Caco-2 (cell line): ENCODE results near the gene MTA3. TPM values are rescaled to one million over a fixed set of nuclear protein-coding genes. Genes with fewer than 3 reads are reported as not detected.

Source experiments
- BruUV-seq: library from RNA; stranded (reverse); fragments of 400-500 nt; replicated peaks from 2 replicates; lab custom pipeline; 2021; lab: Mats Ljungman, UMichigan
- CTCF ChIA-PET: fragments of 300-600 bp; sonication (Branson Sonifier 250); formaldehyde crosslinking; loops from one replicate; lab custom pipeline; 2022; ENCODE audit warnings: antibody characterized with exemption; lab: Charles Lee
- POLR2A ChIA-PET: fragments of 300-600 bp; sonication (Branson Sonifier 250); formaldehyde crosslinking; loops from one replicate; lab custom pipeline; 2022; ENCODE audit warnings: antibody characterized with exemption; lab: Charles Lee
- DNase-seq, 2 experiments: peaks; one replicate each; pipeline versions ENCODE4 v3.0.0 to v3.0.0-alpha.2; 2020 to 2022
- H3K27me3 ChIP-seq: replicated peaks from 2 replicates; pipeline ENCODE4 v1.6.0; 2011; ENCODE audit warnings: low read length; ENCODE audit not compliant: control insufficient read depth, insufficient read depth
- H3K36me3 ChIP-seq: 2 replicates; pipeline ENCODE4 v1.5.1; 2011; ENCODE audit warnings: low read length; ENCODE audit not compliant: control insufficient read depth, insufficient read depth
- H3K4me1 ChIP-seq: fragments of 250-450 bp; sonication (Bioruptor Pico); 2 replicates; pipeline ENCODE4 v1.5.1; 2020; ENCODE audit warnings: mild to moderate bottlenecking
- H3K4me3 ChIP-seq: 2 replicates; pipeline ENCODE4 v1.5.1; 2011; ENCODE audit warnings: low read depth, mild to moderate bottlenecking, control low read depth, low read length
- H3K9me3 ChIP-seq: fragments of 250-450 bp; sonication (Bioruptor Pico); 2 replicates; pipeline ENCODE4 v1.5.1; 2020; ENCODE audit warnings: mild to moderate bottlenecking, moderate library complexity
- H3K27ac Mint-ChIP-seq: one replicate; pipeline ENCODE4 v1.8.0; 2022; ENCODE audit warnings: mixed read lengths; ENCODE audit not compliant: unreplicated experiment
- H3K27me3 Mint-ChIP-seq: one replicate; pipeline ENCODE4 v1.8.0; 2022; ENCODE audit warnings: mixed read lengths; ENCODE audit not compliant: insufficient read depth, unreplicated experiment
- H3K36me3 Mint-ChIP-seq: one replicate; pipeline ENCODE4 v1.8.0; 2022; ENCODE audit warnings: mild to moderate bottlenecking, mixed read lengths; ENCODE audit not compliant: insufficient read depth, unreplicated experiment
- H3K4me1 Mint-ChIP-seq: one replicate; pipeline ENCODE4 v1.8.0; 2022; ENCODE audit warnings: low read depth, mixed read lengths; ENCODE audit not compliant: unreplicated experiment
- H3K4me3 Mint-ChIP-seq: one replicate; pipeline ENCODE4 v1.8.0; 2022; ENCODE audit warnings: mild to moderate bottlenecking, moderate library complexity, mixed read lengths; ENCODE audit not compliant: unreplicated experiment
- H3K9me3 Mint-ChIP-seq: one replicate; pipeline ENCODE4 v1.8.0; 2022; ENCODE audit warnings: mixed read lengths; ENCODE audit not compliant: unreplicated experiment
- intact Hi-C: fragments of 100-400 bp; cut with micrococcal nuclease; formaldehyde crosslinking; loops from one replicate; pipeline ENCODE4 v1.10.0; 2022; ENCODE audit not compliant: unreplicated experiment
- total RNA-seq: library from RNA; stranded (reverse); gene quantifications from 2 replicates; pipeline ENCODE4 v1.2.3, GENCODE V29; 2022
- TF ChIP-seq, protein P1 (sequence below), 2 experiments: fragments of 200-600 bp in 1 of 2; IDR thresholded peaks; 1 replicate in 1 of 2; 2 replicates in 1 of 2; pipeline versions ENCODE4 v1.5.1 to v1.8.0; 2011 to 2022; ENCODE audit warnings: antibody characterized with exemption in 1 of 2, control low read depth in 1 of 2, inconsistent platforms in 1 of 2, low read depth in 1 of 2, low read length in 1 of 2, mild to moderate bottlenecking in 1 of 2, moderate library complexity in 1 of 2; ENCODE audit not compliant: insufficient read depth in 1 of 2, severe bottlenecking in 1 of 2, unreplicated experiment in 1 of 2

MTA3 gene
- total RNA-seq, 1 experiment from 2014 or later = 85.7 TPM

DNA sequence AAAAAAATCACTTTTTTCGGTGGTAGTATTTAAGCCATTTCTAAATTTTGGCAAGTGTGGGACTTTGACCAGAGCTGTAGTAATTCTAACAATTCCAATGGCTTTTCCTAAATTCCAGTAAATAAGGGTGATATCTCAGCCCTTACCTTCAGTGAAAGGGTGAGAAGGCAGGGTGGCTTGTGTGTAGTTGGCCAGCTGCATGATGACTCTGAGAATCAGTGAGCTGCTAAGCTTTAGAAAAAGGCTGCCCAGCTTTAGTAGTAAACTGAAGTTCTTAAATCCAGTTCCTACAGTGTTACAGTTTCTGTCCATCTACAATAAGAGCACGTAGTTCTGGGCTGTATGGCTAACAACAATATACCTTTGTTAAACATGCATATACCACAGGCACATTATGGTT, 153.5 kb downstream of the MTA3 start:
- Mint-ChIP-seq H3K4me1 (no peaks in the 10 kb centered on the region), H3K4me3 (no peak overlapping the region), H3K36me3 (peaks cover 11% of the 10 kb centered on the region), H3K27me3 (no peaks in the 10 kb centered on the region), H3K9me3 (no peaks in the 10 kb centered on the region), H3K27ac (no peak overlapping the region)
- ChIA-PET CTCF (no interaction called here), POLR2A (no interaction called here)
- H3K9me3 ChIP-seq = no peaks in the 10 kb centered on the region
- DNase-seq = no peak
- no TSS peak for BruUV-seq
- H3K36me3 ChIP-seq = no peaks in the 10 kb centered on the region
- TF ChIP-seq, protein P1, sequence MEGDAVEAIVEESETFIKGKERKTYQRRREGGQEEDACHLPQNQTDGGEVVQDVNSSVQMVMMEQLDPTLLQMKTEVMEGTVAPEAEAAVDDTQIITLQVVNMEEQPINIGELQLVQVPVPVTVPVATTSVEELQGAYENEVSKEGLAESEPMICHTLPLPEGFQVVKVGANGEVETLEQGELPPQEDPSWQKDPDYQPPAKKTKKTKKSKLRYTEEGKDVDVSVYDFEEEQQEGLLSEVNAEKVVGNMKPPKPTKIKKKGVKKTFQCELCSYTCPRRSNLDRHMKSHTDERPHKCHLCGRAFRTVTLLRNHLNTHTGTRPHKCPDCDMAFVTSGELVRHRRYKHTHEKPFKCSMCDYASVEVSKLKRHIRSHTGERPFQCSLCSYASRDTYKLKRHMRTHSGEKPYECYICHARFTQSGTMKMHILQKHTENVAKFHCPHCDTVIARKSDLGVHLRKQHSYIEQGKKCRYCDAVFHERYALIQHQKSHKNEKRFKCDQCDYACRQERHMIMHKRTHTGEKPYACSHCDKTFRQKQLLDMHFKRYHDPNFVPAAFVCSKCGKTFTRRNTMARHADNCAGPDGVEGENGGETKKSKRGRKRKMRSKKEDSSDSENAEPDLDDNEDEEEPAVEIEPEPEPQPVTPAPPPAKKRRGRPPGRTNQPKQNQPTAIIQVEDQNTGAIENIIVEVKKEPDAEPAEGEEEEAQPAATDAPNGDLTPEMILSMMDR (IDR thresholded peaks at IDR 0.05; ENCODE audit: insufficient read depth in 1 of 2, low read depth in 1 of 2, low read length in 1 of 2, severe bottlenecking in 1 of 2, unreplicated experiment in 1 of 2) = no peak
- H3K4me3 ChIP-seq = no peak overlapping the region
- H3K4me1 ChIP-seq = no peaks in the 10 kb centered on the region
- intact Hi-C loops = no loop called here
- H3K27me3 ChIP-seq = no peaks in the 10 kb centered on the region

DNA sequence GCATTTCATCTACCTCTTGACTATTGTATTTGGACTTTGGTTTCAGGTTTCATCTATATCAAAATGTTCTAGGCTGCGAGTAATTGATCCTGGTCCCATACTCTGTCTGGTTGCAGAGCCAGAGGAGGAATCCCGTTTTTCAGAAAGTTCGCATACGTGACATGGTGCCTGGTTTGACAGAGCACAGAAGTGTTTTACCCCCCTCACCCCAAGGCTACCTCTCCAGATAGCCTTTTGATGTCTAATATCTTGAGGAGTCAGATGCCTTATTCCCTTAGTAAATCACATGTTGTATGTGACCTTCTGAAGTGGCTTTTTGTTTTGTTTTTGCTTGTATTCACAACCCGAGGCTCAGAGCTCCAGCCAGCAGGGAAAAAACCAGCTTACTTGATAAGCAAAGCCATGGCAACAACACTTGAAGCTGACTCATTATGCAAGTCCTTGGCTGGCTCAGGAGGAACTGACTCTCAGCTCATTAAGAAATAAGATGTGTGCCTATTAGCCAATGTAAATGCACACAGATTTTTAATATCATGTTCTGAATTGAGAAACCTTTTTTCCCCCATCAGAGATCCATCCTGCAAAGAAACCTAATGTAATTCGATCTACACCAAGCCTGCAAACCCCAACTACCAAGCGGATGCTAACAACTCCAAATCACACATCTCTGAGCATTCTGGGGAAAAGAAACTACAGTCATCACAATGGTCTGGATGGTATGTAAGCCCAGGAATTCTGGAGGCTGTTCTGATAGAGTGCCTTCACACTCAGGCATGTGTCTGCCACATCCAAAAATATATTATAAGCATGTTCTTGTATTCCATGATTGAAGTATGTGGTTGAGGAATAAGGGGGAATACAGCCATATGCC, 154.1 kb downstream of the MTA3 start:
- no peak overlapping the region for H3K27ac Mint-ChIP-seq
- no peak overlapping the region for H3K4me3 ChIP-seq
- TF ChIP-seq, protein P1 (IDR thresholded peaks at IDR 0.05; ENCODE audit: insufficient read depth in 1 of 2, low read depth in 1 of 2, low read length in 1 of 2, severe bottlenecking in 1 of 2, unreplicated experiment in 1 of 2) = no peak
- no peaks in the 10 kb centered on the region for H3K9me3 ChIP-seq
- intact Hi-C loops = no loop called here
- H3K36me3 ChIP-seq = no peaks in the 10 kb centered on the region
- DNase-seq = no peak
- H3K27me3 Mint-ChIP-seq = no peaks in the 10 kb centered on the region
- no peaks in the 10 kb centered on the region for H3K4me1 Mint-ChIP-seq
- BruUV-seq = no TSS peak
- ChIA-PET CTCF (no interaction called here), POLR2A (no interaction called here)
- H3K4me3 Mint-ChIP-seq = no peak overlapping the region
- no peaks in the 10 kb centered on the region for H3K4me1 ChIP-seq
- H3K36me3 Mint-ChIP-seq = peaks cover 11% of the 10 kb centered on the region
- no peaks in the 10 kb centered on the region for H3K9me3 Mint-ChIP-seq
- no peaks in the 10 kb centered on the region for H3K27me3 ChIP-seq

DNA sequence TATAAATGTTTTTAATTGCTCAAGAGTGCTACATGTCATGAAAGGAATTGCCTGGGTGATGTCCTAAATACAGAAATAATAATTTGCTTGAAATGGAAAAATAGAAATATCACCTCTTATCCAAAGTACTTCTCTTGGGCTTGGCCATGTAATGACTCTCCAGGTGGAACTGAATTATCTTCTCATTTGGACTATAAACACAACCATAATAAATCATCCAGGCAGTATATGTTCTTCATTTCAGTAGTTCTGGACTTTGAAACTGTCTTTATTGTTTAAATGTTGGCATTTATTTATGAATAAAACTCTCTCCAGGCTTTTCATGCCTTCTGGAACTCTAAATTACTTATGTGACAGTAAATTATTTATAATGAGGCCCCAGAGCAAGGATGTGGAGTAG, 155.0 kb downstream of the MTA3 start:
- Histone ChIP-seq H3K4me1 (no peaks in the 10 kb centered on the region), H3K27me3 (no peaks in the 10 kb centered on the region), H3K36me3 (no peaks in the 10 kb centered on the region), H3K4me3 (no peak overlapping the region), H3K9me3 (no peaks in the 10 kb centered on the region)
- H3K27ac Mint-ChIP-seq = no peak overlapping the region
- BruUV-seq = no TSS peak
- ChIA-PET POLR2A (no interaction called here), CTCF (no interaction called here)
- DNase-seq = no peak
- TF ChIP-seq, protein P1 (IDR thresholded peaks at IDR 0.05; ENCODE audit: insufficient read depth in 1 of 2, low read depth in 1 of 2, low read length in 1 of 2, severe bottlenecking in 1 of 2, unreplicated experiment in 1 of 2) = no peak
- no peak overlapping the region for H3K4me3 Mint-ChIP-seq
- intact Hi-C loops = no loop called here
- H3K4me1 Mint-ChIP-seq = no peaks in the 10 kb centered on the region
- peaks cover 6% of the 10 kb centered on the region for H3K36me3 Mint-ChIP-seq
- no peaks in the 10 kb centered on the region for H3K9me3 Mint-ChIP-seq
- H3K27me3 Mint-ChIP-seq = no peaks in the 10 kb centered on the region
